ENCODE results near the gene SPECC1.

SPECC1 gene

DNA sequence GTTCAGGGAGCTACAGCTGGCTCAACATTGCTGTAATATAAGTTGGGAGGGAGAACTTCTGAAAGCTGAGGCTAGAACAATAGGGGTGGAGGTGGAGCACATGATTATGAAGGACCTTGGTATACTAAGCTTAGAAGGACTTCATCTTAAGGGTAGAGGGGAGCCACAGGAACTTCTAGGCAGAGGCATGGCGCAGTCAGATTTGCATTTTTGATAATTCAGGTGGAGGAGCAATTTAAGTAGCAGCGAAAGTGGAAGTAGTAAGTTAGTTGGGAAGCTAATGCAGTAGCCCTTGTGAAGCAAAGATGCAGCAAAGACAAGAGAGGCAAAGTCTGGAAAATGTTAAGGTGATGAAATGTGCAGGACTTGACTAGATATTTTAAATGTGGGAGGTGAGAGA lies 144.1 kb downstream of the SPECC1 start:
- no peak overlapping the region for H3K4me3 ChIP-seq (ENCODE audit: low read depth, low read length)
- no peak for TF ChIP-seq POLR2A (IDR thresholded peaks at IDR 0.05; ENCODE audit: extremely low read depth, insufficient read length)
- TF ChIP-seq, protein P1, sequence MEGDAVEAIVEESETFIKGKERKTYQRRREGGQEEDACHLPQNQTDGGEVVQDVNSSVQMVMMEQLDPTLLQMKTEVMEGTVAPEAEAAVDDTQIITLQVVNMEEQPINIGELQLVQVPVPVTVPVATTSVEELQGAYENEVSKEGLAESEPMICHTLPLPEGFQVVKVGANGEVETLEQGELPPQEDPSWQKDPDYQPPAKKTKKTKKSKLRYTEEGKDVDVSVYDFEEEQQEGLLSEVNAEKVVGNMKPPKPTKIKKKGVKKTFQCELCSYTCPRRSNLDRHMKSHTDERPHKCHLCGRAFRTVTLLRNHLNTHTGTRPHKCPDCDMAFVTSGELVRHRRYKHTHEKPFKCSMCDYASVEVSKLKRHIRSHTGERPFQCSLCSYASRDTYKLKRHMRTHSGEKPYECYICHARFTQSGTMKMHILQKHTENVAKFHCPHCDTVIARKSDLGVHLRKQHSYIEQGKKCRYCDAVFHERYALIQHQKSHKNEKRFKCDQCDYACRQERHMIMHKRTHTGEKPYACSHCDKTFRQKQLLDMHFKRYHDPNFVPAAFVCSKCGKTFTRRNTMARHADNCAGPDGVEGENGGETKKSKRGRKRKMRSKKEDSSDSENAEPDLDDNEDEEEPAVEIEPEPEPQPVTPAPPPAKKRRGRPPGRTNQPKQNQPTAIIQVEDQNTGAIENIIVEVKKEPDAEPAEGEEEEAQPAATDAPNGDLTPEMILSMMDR (IDR thresholded peaks at IDR 0.05; ENCODE audit: low read depth, low read length) = no peak
- TF ChIP-seq MAX (IDR thresholded peaks at IDR 0.05; ENCODE audit: low read depth, low read length) = no peak
- TF ChIP-seq MYC (IDR thresholded peaks at IDR 0.05; ENCODE audit: low read depth, low read length) = no peak
- no peak for DNase-seq (ENCODE audit: low read depth)

DNA sequence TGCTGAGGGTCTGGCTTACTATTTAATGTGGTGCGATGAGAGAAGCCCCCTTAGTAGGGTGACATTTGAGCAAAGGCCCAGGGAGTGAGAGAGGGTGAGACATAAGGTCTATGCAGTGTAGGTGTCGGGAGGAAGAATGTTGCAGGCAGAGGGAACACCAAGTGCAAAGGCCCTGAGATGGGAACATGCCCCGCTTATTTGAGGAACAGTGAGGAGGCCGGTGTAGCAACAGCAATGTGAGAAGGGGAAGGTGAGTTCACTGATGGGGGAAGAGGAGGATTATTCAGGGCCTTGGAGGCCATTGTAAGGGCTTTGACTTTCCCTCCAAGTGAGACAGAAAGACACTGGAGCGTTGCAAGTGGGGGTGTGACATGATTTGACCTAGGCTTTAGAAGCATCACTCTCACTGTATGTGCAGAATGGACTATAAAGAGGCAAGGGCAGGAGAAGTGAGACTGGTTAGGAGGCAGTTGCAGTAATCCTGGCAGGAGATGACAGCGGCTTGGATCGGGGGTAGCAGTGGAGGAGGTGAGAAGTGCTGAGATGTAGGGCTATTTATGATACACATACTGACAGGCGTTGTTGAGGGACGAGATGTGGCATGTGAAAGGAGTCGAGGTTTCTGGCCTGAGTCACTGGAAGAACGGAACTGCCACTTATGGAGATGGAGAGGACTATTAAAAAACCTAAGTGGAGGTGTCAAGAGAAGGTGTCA lies 145.3 kb downstream of the SPECC1 start:
- no peak overlapping the region for H3K4me3 ChIP-seq (ENCODE audit: low read depth, low read length)
- no peak for DNase-seq (ENCODE audit: low read depth)
- TF ChIP-seq MYC (IDR thresholded peaks at IDR 0.05; ENCODE audit: low read depth, low read length) (no peak), POLR2A (IDR thresholded peaks at IDR 0.05; ENCODE audit: extremely low read depth, insufficient read length) (no peak), MAX (IDR thresholded peaks at IDR 0.05; ENCODE audit: low read depth, low read length) (no peak)
- TF ChIP-seq, protein P1 (IDR thresholded peaks at IDR 0.05; ENCODE audit: low read depth, low read length) = no peak

DNA sequence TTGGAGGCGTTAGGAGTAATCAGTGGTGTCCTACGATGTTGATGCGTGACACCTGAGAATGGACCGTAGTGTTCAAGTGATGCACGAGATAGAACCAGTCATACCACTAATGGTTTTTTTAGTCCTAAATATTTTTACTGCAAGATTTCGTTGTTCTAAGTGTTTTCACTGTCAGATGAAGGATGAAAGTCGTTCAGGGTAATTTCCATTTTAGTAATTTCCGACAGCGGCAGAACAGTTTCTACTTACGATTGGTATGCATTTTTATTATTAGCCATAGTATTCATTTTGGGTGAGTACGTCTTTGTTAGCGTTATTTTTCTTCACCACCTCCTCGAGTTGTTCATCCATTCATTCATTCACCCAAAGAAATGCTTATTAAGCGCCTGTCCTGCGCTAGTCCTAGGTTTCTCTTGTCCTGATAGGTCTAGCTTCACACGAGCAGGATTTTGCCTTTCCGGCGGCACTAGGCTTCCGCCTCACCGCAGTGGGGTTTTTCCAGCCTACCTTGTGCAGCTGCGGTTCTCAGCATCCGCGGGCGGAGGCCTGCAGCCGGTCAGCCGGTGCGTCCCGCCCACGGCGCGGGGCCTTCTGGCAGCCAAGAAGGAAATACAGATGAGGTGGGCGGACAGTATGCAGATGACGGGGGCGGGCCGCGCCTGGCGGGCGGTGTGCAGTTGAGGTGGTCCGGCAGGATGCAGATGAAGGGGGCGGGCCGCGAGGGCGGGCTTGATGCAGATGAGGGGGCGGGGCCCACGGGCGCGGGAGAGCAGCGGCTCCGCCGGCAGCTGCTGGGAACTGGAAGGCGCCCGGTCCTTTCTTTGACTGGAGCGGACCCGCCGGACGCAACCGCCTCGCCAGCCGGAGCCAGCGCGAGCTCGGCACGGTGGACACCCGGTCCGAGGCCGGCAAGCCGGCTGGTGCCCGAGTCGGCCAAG lies 146.4 kb downstream of the SPECC1 start:
- DNase-seq (ENCODE audit: low read depth) = peak; percentile 99
- peak overlapping the region; percentile 43 for H3K4me3 ChIP-seq (ENCODE audit: low read depth, low read length)
- TF ChIP-seq MAX (IDR thresholded peaks at IDR 0.05; ENCODE audit: low read depth, low read length) (0 out of 2 replicates have a peak, but pooled peaks have one; percentile 41), POLR2A (IDR thresholded peaks at IDR 0.05; ENCODE audit: extremely low read depth, insufficient read length) (no peak)

GRCh38 chr17:20156196-20157000 lies 147.2 kb downstream of the SPECC1 start:
- TF ChIP-seq, protein P1 (IDR thresholded peaks at IDR 0.05; ENCODE audit: low read depth, low read length) = no peak
- no peak for TF ChIP-seq MAX (IDR thresholded peaks at IDR 0.05; ENCODE audit: low read depth, low read length)
- TF ChIP-seq MYC (IDR thresholded peaks at IDR 0.05; ENCODE audit: low read depth, low read length) = no peak
- no peak for TF ChIP-seq POLR2A (IDR thresholded peaks at IDR 0.05; ENCODE audit: extremely low read depth, insufficient read length)

GRCh38 chr17:20157001-20157310 lies 147.8 kb downstream of the SPECC1 start:
- TF ChIP-seq, protein P1 (IDR thresholded peaks at IDR 0.05; ENCODE audit: low read depth, low read length) = no peak
- TF ChIP-seq MAX (IDR thresholded peaks at IDR 0.05; ENCODE audit: low read depth, low read length) (no peak), POLR2A (IDR thresholded peaks at IDR 0.05; ENCODE audit: extremely low read depth, insufficient read length) (no peak)
- no peak overlapping the region for H3K4me3 ChIP-seq (ENCODE audit: low read depth, low read length)
- no peak for DNase-seq (ENCODE audit: low read depth)

More at GRCh38 chr17:20156196-20157000, 147.2 kb downstream of the SPECC1 start:
- peak overlapping the region; percentile 43 for H3K4me3 ChIP-seq (ENCODE audit: low read depth, low read length)
- DNase-seq (ENCODE audit: low read depth) = peak; percentile 39

Measured in NB4 (cell line).